ENCODE measurements around the gene CEP350.

Gene CEP350

GRCh38 chr1:179929955-179930798 lies 24.4 kb upstream of the CEP350 start:
- Histone ChIP-seq H3K36me3 (ENCODE audit: control insufficient read depth in 4 of 4, insufficient read depth in 4 of 4, low read length in 3 of 4) (no peaks in the 10 kb centered on the region), H3K9me3 (ENCODE audit: control extremely low read depth in 1 of 5, control insufficient read depth in 4 of 5, insufficient read depth in 2 of 5, low read depth in 1 of 5, low read length in 4 of 5) (no peaks in the 10 kb centered on the region), H3K27ac (ENCODE audit: insufficient read depth in 1 of 2, low read depth in 1 of 2, low read length in 2 of 2, poor library complexity in 1 of 2, severe bottlenecking in 2 of 2) (no peak overlapping the region), H3K27me3 (replicated peaks in 2 of 5; ENCODE audit: control insufficient read depth in 4 of 5, insufficient read depth in 5 of 5, low read length in 4 of 5) (no peaks in the 10 kb centered on the region), H3K4me3 (ENCODE audit: control insufficient read depth in 1 of 7, extremely low read depth in 1 of 7, insufficient read depth in 4 of 7, low read depth in 2 of 7, low read length in 6 of 7) (no peak overlapping the region), H3K4me1 (ENCODE audit: control extremely low read depth in 1 of 4, control insufficient read depth in 4 of 4, insufficient read depth in 4 of 4, low read length in 3 of 4) (no peaks in the 10 kb centered on the region)
- POLR2A ChIA-PET = no interaction called here
- WGBS (ENCODE audit: insufficient coverage) = no CpG with 5 or more reads among the region's 2 CpGs
- CTCF ChIA-PET = interaction anchor here (0.8 kb wide), 1 partner anchor 11 kb away, joined by 3 read pairs; no protein-coding TSS in a partner anchor
- DNase-seq = no peak

- H3K36me3 ChIP-seq (ENCODE audit: control insufficient read depth in 4 of 4, insufficient read depth in 4 of 4, low read length in 3 of 4) = no peaks in the 10 kb centered on the region
- WGBS (ENCODE audit: insufficient coverage) = no CpG with 5 or more reads among the region's 3 CpGs
- no peak overlapping the region for H3K27ac ChIP-seq (ENCODE audit: insufficient read depth in 1 of 2, low read depth in 1 of 2, low read length in 2 of 2, poor library complexity in 1 of 2, severe bottlenecking in 2 of 2)
- no peak overlapping the region for H3K4me3 ChIP-seq (ENCODE audit: control insufficient read depth in 1 of 7, extremely low read depth in 1 of 7, insufficient read depth in 4 of 7, low read depth in 2 of 7, low read length in 6 of 7)
- H3K9me3 ChIP-seq (ENCODE audit: control extremely low read depth in 1 of 5, control insufficient read depth in 4 of 5, insufficient read depth in 2 of 5, low read depth in 1 of 5, low read length in 4 of 5) = no peaks in the 10 kb centered on the region
- no peaks in the 10 kb centered on the region for H3K4me1 ChIP-seq (ENCODE audit: control extremely low read depth in 1 of 4, control insufficient read depth in 4 of 4, insufficient read depth in 4 of 4, low read length in 3 of 4)
- DNase-seq = no peak
- no peaks in the 10 kb centered on the region for H3K27me3 ChIP-seq (replicated peaks in 2 of 5; ENCODE audit: control insufficient read depth in 4 of 5, insufficient read depth in 5 of 5, low read length in 4 of 5)
- ChIA-PET CTCF (interaction anchor here (0.8 kb wide), 1 partner anchor 10 kb away, joined by 3 read pairs; no protein-coding TSS in a partner anchor), POLR2A (interaction anchor here (1.0 kb wide), 1 partner anchor 10 kb away, joined by 3 read pairs; no protein-coding TSS in a partner anchor)
These were observed 23.7 kb upstream of the CEP350 start for GRCh38 chr1:179930867-179931266.

DNA sequence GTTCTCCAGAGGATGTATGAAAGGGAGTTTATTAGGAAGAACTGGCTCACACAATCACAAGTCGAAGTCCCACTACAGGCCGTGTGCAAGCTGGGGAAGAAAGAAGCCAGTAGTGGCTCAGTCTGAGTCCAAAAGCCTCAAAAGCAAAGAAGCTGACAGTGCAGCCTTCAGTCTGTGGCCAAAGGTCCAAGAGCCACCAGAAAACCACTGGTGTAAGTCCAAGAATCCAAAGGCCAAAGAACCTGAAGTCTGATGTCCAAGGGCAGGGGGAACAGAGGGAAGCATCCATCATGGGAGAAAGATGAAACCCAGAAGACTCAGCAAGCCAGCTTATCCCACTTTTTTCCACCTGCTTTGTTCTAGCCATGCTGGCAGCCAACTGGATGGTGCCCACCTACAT lies 21.4 kb upstream of the CEP350 start:
- CTCF ChIA-PET = no interaction called here
- Histone ChIP-seq H3K4me3 (ENCODE audit: control insufficient read depth in 1 of 7, extremely low read depth in 1 of 7, insufficient read depth in 4 of 7, low read depth in 2 of 7, low read length in 6 of 7) (no peak overlapping the region), H3K27me3 (replicated peaks in 2 of 5; ENCODE audit: control insufficient read depth in 4 of 5, insufficient read depth in 5 of 5, low read length in 4 of 5) (no peaks in the 10 kb centered on the region), H3K9me3 (ENCODE audit: control extremely low read depth in 1 of 5, control insufficient read depth in 4 of 5, insufficient read depth in 2 of 5, low read depth in 1 of 5, low read length in 4 of 5) (no peaks in the 10 kb centered on the region), H3K27ac (ENCODE audit: insufficient read depth in 1 of 2, low read depth in 1 of 2, low read length in 2 of 2, poor library complexity in 1 of 2, severe bottlenecking in 2 of 2) (no peak overlapping the region), H3K36me3 (ENCODE audit: control insufficient read depth in 4 of 4, insufficient read depth in 4 of 4, low read length in 3 of 4) (no peaks in the 10 kb centered on the region), H3K4me1 (ENCODE audit: control extremely low read depth in 1 of 4, control insufficient read depth in 4 of 4, insufficient read depth in 4 of 4, low read length in 3 of 4) (no peaks in the 10 kb centered on the region)
- POLR2A ChIA-PET = no interaction called here
- no CpG with 5 or more reads among the region's 2 CpGs for WGBS (ENCODE audit: insufficient coverage)
- no peak for DNase-seq

- Histone ChIP-seq H3K27ac (ENCODE audit: insufficient read depth in 1 of 2, low read depth in 1 of 2, low read length in 2 of 2, poor library complexity in 1 of 2, severe bottlenecking in 2 of 2) (no peak overlapping the region), H3K4me3 (ENCODE audit: control insufficient read depth in 1 of 7, extremely low read depth in 1 of 7, insufficient read depth in 4 of 7, low read depth in 2 of 7, low read length in 6 of 7) (no peak overlapping the region), H3K27me3 (replicated peaks in 2 of 5; ENCODE audit: control insufficient read depth in 4 of 5, insufficient read depth in 5 of 5, low read length in 4 of 5) (no peaks in the 10 kb centered on the region), H3K9me3 (ENCODE audit: control extremely low read depth in 1 of 5, control insufficient read depth in 4 of 5, insufficient read depth in 2 of 5, low read depth in 1 of 5, low read length in 4 of 5) (no peaks in the 10 kb centered on the region), H3K36me3 (ENCODE audit: control insufficient read depth in 4 of 4, insufficient read depth in 4 of 4, low read length in 3 of 4) (no peaks in the 10 kb centered on the region), H3K4me1 (ENCODE audit: control extremely low read depth in 1 of 4, control insufficient read depth in 4 of 4, insufficient read depth in 4 of 4, low read length in 3 of 4) (no peaks in the 10 kb centered on the region)
- WGBS (ENCODE audit: insufficient coverage) = 75% methylated on average over 1 of the region's 1 CpG
- CTCF ChIA-PET = interaction anchor here (1.1 to 1.4 kb wide), 2 partner anchors 13 to 16 kb away, joined by 3 to 4 read pairs; no protein-coding TSS in a partner anchor
- no peak for DNase-seq
- POLR2A ChIA-PET = no interaction called here
These were observed 18.6 kb upstream of the CEP350 start for GRCh38 chr1:179935909-179936496.

- Histone ChIP-seq H3K4me3 (ENCODE audit: control insufficient read depth in 1 of 7, extremely low read depth in 1 of 7, insufficient read depth in 4 of 7, low read depth in 2 of 7, low read length in 6 of 7) (no peak overlapping the region), H3K27me3 (replicated peaks in 2 of 5; ENCODE audit: control insufficient read depth in 4 of 5, insufficient read depth in 5 of 5, low read length in 4 of 5) (no peaks in the 10 kb centered on the region), H3K4me1 (ENCODE audit: control extremely low read depth in 1 of 4, control insufficient read depth in 4 of 4, insufficient read depth in 4 of 4, low read length in 3 of 4) (no peaks in the 10 kb centered on the region), H3K36me3 (ENCODE audit: control insufficient read depth in 4 of 4, insufficient read depth in 4 of 4, low read length in 3 of 4) (no peaks in the 10 kb centered on the region), H3K9me3 (ENCODE audit: control extremely low read depth in 1 of 5, control insufficient read depth in 4 of 5, insufficient read depth in 2 of 5, low read depth in 1 of 5, low read length in 4 of 5) (no peaks in the 10 kb centered on the region), H3K27ac (ENCODE audit: insufficient read depth in 1 of 2, low read depth in 1 of 2, low read length in 2 of 2, poor library complexity in 1 of 2, severe bottlenecking in 2 of 2) (no peak overlapping the region)
- POLR2A ChIA-PET = no interaction called here
- CTCF ChIA-PET = interaction anchor here (1.1 kb wide), 1 partner anchor 10 kb away, joined by 5 read pairs; no protein-coding TSS in a partner anchor
- no peak for DNase-seq
These were observed 16.8 kb upstream of the CEP350 start for GRCh38 chr1:179937668-179938254.

GRCh38 chr1:179938752-179939151 lies 15.9 kb upstream of the CEP350 start:
- Histone ChIP-seq H3K27ac (ENCODE audit: insufficient read depth in 1 of 2, low read depth in 1 of 2, low read length in 2 of 2, poor library complexity in 1 of 2, severe bottlenecking in 2 of 2) (no peak overlapping the region), H3K4me1 (ENCODE audit: control extremely low read depth in 1 of 4, control insufficient read depth in 4 of 4, insufficient read depth in 4 of 4, low read length in 3 of 4) (no peaks in the 10 kb centered on the region), H3K4me3 (ENCODE audit: control insufficient read depth in 1 of 7, extremely low read depth in 1 of 7, insufficient read depth in 4 of 7, low read depth in 2 of 7, low read length in 6 of 7) (no peak overlapping the region), H3K36me3 (ENCODE audit: control insufficient read depth in 4 of 4, insufficient read depth in 4 of 4, low read length in 3 of 4) (no peaks in the 10 kb centered on the region), H3K27me3 (replicated peaks in 2 of 5; ENCODE audit: control insufficient read depth in 4 of 5, insufficient read depth in 5 of 5, low read length in 4 of 5) (no peaks in the 10 kb centered on the region), H3K9me3 (ENCODE audit: control extremely low read depth in 1 of 5, control insufficient read depth in 4 of 5, insufficient read depth in 2 of 5, low read depth in 1 of 5, low read length in 4 of 5) (no peaks in the 10 kb centered on the region)
- ChIA-PET POLR2A (no interaction called here), CTCF (interaction anchor here (1.0 kb wide), 1 partner anchor 128 kb away, joined by 3 read pairs; no protein-coding TSS in a partner anchor)
- 0% methylated on average over 1 of the region's 2 CpGs for WGBS (ENCODE audit: insufficient coverage)
- peak in 1 of 3 donors; percentile 4 for DNase-seq

GRCh38 chr1:179939941-179940340 lies 14.7 kb upstream of the CEP350 start:
- CTCF ChIA-PET = no interaction called here
- Histone ChIP-seq H3K9me3 (ENCODE audit: control extremely low read depth in 1 of 5, control insufficient read depth in 4 of 5, insufficient read depth in 2 of 5, low read depth in 1 of 5, low read length in 4 of 5) (no peaks in the 10 kb centered on the region), H3K4me1 (ENCODE audit: control extremely low read depth in 1 of 4, control insufficient read depth in 4 of 4, insufficient read depth in 4 of 4, low read length in 3 of 4) (no peaks in the 10 kb centered on the region), H3K4me3 (ENCODE audit: control insufficient read depth in 1 of 7, extremely low read depth in 1 of 7, insufficient read depth in 4 of 7, low read depth in 2 of 7, low read length in 6 of 7) (no peak overlapping the region), H3K27me3 (replicated peaks in 2 of 5; ENCODE audit: control insufficient read depth in 4 of 5, insufficient read depth in 5 of 5, low read length in 4 of 5) (no peaks in the 10 kb centered on the region), H3K36me3 (ENCODE audit: control insufficient read depth in 4 of 4, insufficient read depth in 4 of 4, low read length in 3 of 4) (no peaks in the 10 kb centered on the region), H3K27ac (ENCODE audit: insufficient read depth in 1 of 2, low read depth in 1 of 2, low read length in 2 of 2, poor library complexity in 1 of 2, severe bottlenecking in 2 of 2) (no peak overlapping the region)
- WGBS (ENCODE audit: insufficient coverage) = 100% methylated on average over 1 of the region's 1 CpG
- POLR2A ChIA-PET = no interaction called here
- DNase-seq = no peak

Measured in common myeloid progenitor, CD34-positive (primary cell).